Stimulated activated CD4-positive, alpha-beta T cell treated with anti-CD3 and anti-CD28 coated beads, Interleukin-12 subunit alpha, Interleukin-12 subunit beta, amount 100 ng/mL, for 48 hours (primary cell): ENCODE measurements around the gene BSCL2.
"Not testable (repeated sequence)": the region's sequence is repeated elsewhere in the genome, so short reads cannot be mapped to it uniquely, and the experiment has no call there.

Source experiments
- DNase-seq, 3 donors: peaks; one replicate each; pipeline ENCODE4 v3.0.0-alpha.2; 2020; ENCODE audit warnings: low read depth in 2 of 3, low spot score in 1 of 3

The BSCL2 gene

DNA sequence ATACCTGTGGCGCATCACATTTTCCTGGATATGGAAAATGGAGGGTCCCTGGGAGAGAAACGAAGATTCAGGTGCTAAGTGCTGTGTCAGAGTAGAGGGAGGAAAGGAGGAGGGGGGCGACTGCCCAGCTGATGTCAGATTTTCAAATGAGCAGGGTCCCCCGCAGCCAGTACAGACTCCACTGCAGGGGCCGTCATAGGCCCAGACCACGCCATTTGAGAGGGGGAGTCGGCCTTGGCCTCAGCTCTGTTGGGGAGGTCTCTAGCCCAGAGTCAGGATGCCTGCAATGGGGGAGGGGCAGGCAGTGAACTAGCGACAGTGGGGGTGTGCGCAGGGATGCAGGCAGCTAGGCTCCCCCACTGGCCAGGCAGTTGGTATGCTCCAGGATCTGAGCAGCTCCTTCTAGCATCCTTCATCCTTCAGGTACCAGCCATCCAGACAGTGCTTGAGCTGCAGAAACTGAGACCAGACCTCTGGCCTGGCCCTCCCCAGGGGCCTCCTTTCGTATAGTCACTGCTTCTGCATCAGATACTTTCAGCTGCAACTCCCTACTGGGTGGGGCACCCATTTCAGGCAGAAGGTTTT is at the start of gene BSCL2, which contains the start of gene GNG3:
Gene BSCL2, minus strand, starts transcription at position 148 of the 585 bp plus-strand sequence. CDS start 229 bp downstream, outside the sequence.
Gene GNG3, plus strand, starts transcription at position 400 of the 585 bp plus-strand sequence. CDS start 620 bp downstream, outside the sequence.
- DNase-seq = no peak

DNA sequence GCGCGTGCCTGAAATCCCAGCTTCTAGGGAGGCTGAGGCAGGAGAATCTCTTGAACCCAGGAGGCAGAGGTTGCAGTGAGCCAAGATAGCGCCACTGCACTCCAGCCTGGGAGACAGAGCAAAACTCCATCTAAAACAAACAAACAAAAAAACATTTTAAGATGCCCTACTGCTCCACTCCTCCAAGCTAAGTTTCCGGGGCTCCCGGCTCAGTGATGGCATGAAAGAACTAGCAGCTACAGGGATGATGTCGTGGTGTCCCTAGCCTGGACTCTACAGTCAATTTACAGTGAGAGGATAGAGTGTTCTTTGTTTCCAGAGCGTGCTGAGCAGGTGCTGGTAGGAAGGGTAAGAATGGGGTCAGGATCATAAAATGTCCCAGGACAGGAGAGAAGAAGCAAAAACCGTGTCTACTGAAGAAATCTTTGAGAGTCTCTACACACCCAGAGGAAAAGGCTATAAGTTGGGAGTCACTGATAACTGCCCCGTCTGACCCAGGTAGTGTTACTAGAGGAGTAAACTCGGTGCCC is 47.9 kb upstream of the BSCL2 start:
- no peak for DNase-seq

DNA sequence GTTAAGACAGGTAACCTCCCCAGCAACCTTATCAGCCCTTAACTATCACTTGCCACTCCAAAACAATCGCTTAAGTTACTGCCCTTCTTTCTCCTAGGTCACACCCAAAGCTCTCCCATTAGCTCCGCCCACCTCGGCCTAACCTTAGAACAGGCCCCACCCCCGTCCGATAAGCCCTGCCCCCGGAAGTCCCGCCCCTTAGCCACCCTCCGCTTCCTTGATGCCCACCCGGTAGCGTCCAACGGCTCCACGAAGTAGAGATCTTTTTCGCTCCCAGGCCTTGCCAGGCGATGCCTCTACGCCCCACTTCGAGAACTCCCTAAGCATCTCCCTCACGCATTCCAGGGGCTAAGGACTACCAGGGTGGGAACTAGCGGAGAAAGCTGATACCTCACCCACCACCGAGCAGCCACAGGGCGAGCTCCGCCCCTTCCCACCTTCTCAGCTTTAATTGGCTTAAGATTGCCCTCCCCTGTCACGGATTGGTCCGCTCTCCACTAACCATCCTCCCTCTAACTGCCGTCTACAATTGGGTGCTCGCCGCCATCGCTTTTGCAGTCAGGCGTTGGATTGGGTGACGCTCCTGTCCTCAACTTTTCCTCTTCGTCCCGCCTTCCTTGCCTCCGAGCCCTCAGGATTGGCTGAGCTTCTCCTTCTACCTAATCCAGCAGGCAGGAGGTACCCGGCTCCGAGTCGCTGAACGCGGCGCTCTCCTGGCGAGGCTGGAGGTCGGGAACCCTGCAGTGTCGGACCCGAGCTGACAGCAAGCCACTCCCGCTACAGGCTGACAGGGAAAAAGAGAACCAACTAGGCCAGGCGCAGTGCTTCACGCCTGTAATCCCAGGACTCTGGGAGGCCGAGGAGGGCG is 46.7 kb upstream of the BSCL2 start, which contains the start of gene ZBTB3:
Gene ZBTB3, minus strand, starts transcription at position 425 of the 868 bp plus-strand sequence. CDS start 496 bp downstream, outside the sequence.
- DNase-seq = peak; percentile 95 to 98 (median 96)

DNA sequence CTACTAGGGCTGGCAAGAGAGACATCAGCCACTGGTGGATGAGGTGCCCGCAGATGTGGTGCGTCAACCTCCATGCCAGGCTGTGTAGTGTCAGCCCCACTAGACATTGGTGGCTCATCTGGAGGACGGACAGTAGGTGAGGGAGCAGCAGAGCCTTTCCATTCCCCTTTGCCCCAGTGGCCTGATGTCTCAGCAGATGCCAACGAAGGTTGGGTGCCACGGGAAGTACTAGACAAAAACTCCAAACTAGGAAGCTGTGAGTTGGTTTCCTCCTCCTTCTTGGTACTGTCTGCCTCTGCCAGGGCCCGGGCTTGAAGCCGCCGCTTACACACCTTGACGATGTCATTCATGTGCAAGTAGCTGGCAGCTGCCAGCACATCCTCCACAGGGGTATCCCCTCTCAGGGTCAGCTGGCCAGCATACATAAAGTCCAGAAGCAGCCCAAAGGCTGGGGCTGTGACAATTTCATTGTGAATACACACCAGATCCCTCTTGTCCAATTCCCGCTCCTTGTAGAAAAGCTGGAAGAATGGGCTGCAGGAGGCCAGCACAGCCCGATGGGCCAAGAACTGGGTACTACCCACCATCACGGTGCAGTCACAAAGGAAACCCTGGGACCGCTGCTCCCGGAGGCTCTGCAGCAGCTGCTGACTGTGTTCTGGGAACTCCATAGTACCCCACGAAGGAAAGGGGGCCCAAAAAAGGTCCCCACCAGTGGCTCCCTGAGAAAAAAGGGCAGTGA is 45.9 kb upstream of the BSCL2 start:
- DNase-seq = no peak

DNA sequence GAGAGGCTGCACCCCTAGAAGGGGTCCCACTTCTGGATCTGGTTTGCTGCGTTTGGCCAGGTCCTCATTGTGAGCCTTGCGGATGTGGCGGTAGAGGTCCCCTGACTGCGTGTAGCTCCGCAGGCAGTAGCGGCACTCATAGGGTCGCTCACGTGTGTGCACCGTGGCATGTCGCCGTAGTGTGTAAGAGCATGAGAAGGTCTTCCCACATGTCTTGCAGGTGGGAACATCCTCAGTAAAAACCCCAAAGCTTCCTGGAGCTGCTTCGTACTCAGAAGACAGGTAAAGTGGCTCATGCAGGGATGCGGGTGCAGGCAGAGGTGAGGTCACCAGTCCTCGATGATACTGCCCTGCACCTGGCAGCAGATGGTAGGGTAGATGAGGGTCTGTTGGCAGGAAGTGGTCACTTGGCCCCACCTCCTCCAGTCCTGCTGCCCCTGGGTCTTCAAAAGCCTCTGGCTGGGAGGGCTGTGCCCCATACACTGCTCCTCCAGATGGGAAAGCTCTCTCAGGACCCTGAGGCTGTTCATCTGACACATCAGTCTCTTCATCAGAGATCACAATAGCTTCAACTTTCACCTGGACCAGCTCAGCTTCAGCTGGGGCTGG is 45.1 kb upstream of the BSCL2 start:
- no peak for DNase-seq

DNA sequence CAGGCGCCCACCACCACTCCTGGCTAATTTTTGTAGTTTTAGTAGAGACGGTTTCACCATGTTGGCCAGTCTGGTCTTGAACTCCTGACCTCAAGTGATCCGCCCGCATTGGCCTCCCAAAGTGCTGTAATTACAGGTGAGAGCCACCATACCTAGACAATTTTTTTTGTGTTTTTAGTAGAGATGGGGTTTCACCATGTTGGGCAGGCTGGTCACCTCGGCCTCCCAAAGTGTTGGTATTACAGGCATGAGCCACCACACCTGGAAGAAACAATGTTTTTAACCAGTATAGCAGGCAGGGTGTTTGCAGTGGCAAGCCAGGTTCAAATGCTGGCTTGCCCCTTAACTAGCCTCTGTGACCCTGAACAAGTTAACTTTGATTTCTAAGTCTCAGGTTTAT is 42.7 kb upstream of the BSCL2 start:
- not testable (repeated sequence) for DNase-seq

DNA sequence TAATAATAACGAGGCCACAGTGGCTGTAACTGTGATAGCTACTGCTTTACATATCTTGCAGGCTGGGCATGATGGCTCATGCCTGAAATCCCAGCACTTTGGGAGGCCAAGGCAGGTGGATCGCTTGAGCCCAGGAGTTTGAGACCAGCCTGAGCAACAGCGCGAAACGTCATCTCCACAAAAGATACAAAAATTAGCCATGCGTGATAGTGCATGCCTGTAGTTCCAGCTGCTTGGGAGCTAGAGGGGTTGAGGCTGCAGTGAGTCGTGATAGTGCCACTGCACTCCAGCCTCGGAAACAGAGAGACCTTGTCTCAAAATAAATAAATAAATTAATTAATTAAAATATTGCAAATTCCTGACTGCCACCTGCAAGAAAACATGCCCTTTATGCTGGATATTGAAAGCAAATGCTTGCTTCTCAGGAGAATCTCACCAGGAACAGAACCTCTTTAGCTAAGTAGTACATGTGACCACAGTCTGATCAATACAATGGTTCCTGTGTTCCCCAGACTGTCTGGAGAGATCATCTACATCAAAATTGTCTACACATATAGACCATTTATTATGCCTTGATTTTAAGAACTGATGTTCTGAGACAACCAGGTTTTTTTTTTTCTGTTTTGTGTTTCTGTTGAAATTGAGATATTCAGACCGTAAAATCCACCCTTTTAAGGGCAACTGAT is 40.4 kb upstream of the BSCL2 start:
- DNase-seq = no peak

DNA sequence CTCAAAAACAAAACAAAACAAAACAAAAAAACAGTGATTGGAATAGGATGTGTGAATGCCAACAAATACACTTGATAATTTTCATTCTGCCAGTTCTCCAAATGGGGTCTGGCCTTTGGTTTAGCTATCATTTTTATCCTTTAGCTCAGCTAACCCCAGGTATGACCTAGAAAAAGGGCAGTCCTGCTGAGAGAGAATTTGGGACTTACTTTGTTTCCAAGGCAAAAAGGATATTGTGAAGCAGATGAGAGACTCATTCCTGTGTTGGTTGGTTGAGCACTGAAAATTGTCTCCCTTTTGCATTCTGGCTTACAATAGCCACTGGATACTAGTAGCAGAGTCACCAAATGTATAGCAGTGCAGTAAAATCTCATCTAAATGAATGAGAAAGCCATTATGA is 30.0 kb upstream of the BSCL2 start:
- no peak for DNase-seq

DNA sequence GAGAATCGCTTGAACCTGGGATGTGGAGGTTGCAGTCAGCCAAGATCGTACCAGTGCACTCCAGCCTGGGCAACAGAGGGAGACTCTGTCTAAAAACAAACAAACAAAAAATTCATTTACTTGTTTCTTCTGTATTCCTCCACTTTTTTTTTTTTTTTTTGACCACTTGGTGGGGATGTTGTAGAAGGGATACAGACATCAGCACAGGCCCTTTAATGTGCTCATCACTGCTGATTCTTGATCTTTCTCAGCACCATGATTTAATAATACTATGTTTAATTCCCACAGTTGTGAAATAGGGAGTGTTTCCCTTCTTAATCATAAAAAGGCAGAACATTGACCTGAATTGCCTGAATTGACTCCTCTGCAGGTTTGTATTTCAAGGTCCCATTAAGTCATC is 25.6 kb upstream of the BSCL2 start:
- DNase-seq = no peak

DNA sequence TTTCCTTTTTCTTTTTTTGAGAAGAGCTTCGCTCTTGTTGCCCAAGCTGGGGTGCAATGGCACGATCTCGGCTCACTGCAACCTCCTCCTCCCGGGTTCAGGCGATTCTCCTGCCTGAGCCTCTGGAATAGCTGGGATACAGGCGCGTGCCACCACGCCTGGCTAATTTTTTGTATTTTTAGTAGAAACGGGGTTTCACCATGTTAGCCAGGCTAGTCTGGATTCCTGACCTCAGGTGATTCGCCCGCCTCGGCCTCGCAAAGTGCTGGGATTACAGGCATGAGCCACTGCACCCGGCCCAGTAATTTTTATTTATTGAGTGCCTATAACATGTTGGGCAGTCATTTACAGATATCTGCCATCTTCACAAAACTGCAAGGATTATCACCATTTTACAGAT is 22.9 kb upstream of the BSCL2 start:
- not testable (repeated sequence) for DNase-seq

DNA sequence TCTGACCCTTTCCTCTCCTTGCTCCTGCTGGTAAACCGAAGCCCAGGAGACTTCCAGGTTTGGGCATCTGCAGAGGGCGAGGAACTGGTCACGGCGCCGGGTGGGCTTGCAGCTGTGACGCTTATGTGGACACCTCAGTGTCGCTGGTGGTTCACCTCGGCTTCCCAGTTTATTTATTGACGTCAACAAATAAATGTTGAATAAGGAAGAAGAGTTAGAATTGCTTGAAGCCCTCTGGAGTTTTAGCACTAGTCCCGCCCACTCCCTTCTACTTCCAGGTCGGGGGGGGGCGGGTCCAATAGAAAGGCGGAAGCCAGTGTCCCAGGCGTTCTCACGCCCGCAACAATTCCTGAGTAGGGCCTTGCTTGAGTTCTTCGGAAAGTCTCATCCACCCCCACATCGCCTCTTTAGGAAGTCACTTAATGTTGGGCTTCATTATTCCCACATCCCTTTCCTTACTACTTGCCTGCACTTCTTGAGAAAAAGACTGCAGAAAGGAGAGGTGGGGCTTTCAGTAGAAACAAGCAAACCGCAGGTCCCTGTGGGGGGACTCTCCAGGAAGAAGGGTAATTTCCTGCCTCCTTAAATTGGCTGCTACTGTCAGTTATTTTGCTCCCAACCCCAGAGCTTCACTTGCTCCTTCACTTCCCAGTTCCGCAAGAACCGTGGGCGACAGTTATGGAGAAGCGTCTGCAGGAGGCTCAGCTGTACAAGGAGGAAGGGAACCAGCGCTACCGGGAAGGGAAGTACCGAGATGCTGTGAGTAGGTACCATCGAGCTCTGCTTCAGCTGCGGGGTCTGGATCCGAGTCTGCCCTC is 21.2 kb upstream of the BSCL2 start, which contains the start of gene TTC9C:
Gene TTC9C, plus strand, starts transcription at position 316 of the 818 bp plus-strand sequence. Its CDS starts 363 bp downstream, at position 679.
- peak; percentile 63 to 82 (median 78) for DNase-seq

DNA sequence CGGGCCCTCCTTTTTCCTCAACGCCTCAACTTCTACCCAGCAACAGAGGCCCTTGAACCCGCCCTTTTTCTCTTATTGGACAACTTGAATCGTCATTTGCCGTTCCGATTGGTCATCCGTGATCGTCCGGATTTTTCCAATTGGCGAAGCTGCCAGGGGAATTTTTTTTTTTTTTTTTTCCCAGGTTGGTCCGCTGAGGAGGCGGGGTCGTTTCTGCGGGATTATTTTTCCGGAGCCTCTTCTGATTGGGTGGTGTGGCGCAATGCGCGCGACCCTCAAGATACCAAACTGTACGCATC is 20.6 kb upstream of the BSCL2 start:
- peak; percentile 75 to 76 (median 75) for DNase-seq

DNA sequence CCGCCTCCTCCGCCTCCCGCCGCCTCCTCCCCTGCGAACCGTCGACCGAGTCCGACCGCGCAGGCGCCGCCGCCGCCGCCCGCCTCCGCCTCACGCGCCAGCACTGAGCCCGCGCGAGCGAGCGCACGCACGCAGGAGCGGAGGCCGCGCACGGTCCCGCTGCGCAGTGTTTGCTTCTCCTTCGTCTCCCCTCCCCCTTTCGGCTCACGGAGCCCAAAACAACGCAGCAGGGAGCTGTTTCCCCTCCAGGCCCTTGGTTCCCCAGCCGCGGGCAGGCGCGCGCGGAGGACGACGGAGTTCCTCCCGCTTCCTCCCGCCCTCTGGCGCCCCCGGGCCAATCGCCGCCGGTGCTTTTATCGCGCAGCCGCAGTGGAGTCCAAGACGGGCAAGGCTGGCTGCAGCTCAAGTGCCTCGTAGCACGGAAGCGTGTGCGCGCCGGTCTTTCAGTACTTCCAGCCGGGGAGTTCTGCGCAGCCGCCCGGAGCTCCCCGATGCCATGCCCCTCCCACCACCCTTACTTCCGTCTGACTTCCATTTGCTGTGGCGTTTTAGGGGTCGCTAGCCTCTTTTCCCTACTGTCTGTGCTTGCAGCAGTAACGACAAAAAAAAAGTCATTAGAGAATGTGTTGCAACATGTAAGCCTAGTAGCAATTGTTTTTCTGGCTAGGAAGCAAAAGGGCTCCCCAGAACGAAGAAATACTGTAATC is 20.1 kb upstream of the BSCL2 start, which contains the start of gene HNRNPUL2:
Gene HNRNPUL2, minus strand, starts transcription at position 293 of the 707 bp plus-strand sequence. CDS start 301 bp downstream, outside the sequence.
- peak; percentile 95 to 99 (median 96) for DNase-seq

DNA sequence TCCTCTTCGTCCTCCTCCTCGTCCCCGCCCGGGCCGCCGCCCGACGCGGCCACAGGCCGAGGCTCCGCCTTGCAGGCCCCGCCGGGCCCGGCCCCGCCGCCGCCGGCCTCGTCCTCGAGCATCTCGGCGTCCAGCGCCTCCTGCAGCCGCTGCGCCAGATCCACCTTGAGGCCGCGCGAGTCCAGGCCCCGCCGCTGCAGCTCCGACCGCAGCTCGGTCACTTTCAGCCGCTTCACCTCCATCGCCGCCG is 19.6 kb upstream of the BSCL2 start:
- no peak for DNase-seq

DNA sequence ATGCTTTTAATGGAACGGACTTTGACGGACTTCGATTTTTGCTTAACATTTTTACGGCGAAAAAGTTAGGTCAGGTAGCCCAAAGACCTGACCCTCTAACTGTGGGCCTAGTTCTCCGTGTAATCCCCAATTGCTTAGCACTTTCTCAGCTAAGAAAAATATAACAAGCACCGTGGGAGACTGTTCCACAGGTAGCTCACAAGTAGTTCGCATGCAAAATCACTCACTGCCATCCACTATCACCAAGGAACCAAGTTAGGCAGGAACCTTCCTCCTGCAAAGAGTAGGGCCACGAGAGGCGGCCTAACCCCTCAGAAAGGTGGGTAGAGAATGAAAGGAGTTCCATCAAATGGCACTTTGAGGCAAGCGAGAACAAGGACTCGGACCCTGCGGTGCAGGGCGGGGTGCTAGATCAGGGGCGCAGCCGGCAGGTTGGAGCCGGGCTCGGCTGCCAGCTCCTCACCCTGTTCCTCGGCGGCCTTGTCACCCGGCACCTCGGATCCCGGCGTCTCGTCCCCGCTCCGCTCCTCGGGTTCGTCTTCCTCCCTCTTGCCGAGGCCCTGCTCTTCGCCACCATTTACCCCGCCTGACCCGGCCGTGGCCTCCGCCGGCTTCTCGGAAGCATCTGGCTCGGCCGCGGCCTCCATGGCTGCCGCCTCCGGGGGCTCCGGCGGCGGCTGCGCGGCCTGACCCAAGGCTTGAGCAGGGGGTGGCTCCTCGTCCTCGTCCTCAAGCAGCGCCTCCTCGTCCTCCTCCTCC is 19.1 kb upstream of the BSCL2 start:
- no peak for DNase-seq

DNA sequence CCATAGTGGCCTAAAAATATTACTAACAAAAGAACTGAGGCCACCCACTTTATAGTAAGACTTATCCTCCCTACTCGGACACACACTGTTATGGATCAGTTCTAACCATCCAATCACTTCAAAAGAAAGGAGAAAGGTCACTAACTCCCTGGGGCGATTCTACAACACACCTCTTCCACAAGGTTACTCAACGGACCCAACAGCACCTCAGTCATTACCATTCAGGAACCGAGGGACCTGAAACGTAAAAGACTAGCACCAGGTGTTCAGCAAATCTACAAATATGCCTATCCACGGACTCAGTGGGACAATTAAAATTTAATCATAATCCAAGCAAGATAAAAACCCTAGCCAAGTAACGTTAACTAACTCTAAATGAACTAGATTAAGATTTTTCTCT is 18.4 kb upstream of the BSCL2 start:
- DNase-seq = no peak

DNA sequence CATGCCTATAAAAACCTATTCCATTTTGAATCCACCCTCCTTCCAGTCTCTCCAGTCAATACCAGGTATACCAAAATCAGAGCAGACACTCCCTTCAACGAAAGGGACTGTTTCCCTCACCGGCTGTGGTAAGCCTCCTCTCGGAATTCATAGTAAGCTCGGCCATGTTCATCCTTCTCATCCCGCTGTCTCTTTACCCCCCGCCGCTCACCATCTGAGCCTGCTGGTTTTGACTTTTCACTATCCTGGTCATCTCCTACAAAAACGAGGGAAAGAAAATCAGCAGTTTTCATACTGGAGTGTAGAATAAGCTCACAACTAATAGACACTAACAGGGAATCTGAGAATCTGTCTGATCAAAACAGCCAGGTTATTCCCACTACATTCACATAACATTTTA is 16.9 kb upstream of the BSCL2 start:
- no peak for DNase-seq

DNA sequence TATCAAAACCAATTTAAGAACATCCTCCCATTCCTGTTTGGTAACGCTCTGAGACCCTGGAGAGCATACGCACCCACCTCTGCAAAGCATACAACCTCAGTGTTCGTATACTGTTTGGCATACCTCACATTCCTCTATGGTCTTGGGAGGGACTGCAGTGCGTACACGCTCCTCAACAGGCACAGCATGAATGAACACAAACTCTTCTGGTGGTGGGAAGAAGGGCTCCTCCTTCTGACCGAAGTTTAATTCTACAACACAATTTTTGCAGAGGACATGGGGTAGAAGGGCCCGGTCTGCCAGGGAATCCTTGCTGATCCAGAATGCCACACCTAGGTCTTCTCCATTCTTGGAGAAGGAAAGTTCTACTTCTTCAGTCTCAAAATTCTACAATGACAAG is 14.8 kb upstream of the BSCL2 start:
- DNase-seq = no peak
